ENCODE data around the gene PEX14. TPM values are rescaled to one million over a fixed set of nuclear protein-coding genes. Genes with fewer than 3 reads are reported as not detected.

The PEX14 gene
- total RNA-seq, 3 donors from 2014 or later: 12.5 to 16.1 (median 14.8) TPM

GRCh38 chr1:10642403-10643080, 167.8 kb downstream of the PEX14 start:
- no peak overlapping the region for H3K4me3 ChIP-seq
- intact Hi-C loops (cut with DNase I; ENCODE audit: low total_unique reads): no loop called here
- peaks cover 0 to 2% of the 10 kb centered on the region in 2 donors for H3K27me3 ChIP-seq
- H3K9me3 ChIP-seq: no peaks in the 10 kb centered on the region
- TF ChIP-seq CTCF (IDR thresholded peaks at IDR 0.05): no peak
- no peak for TF ChIP-seq POLR2AphosphoS5 (IDR thresholded peaks at IDR 0.05)
- TF ChIP-seq POLR2A (IDR thresholded peaks at IDR 0.05): no peak
- peaks cover 11 to 14% of the 10 kb centered on the region in 2 donors for H3K4me1 ChIP-seq
- peak overlapping the region in 1 of 2 donors; percentile 69 for H3K27ac ChIP-seq
- H3K36me3 ChIP-seq: no peaks in the 10 kb centered on the region
- no peak for DNase-seq (ENCODE audit: low spot score in 2 of 2)

- peaks cover 8 to 11% of the 10 kb centered on the region in 2 donors for H3K4me1 ChIP-seq
- no peak for TF ChIP-seq CTCF (IDR thresholded peaks at IDR 0.05)
- no peak for TF ChIP-seq POLR2AphosphoS5 (IDR thresholded peaks at IDR 0.05)
- TF ChIP-seq POLR2A (IDR thresholded peaks at IDR 0.05): no peak
- H3K9me3 ChIP-seq: no peaks in the 10 kb centered on the region
- no peak overlapping the region for H3K4me3 ChIP-seq
- no peak for DNase-seq (ENCODE audit: low spot score in 2 of 2)
- H3K27me3 ChIP-seq: peaks cover 0 to 2% of the 10 kb centered on the region in 2 donors
- intact Hi-C loops (cut with DNase I; ENCODE audit: low total_unique reads): no loop called here
- no peaks in the 10 kb centered on the region for H3K36me3 ChIP-seq
- peak overlapping the region; percentile 55 to 69 for H3K27ac ChIP-seq
These were observed 169.0 kb downstream of the PEX14 start for GRCh38 chr1:10643607-10644306.

GRCh38 chr1:10644307-10645128, 169.8 kb downstream of the PEX14 start:
- no peak for DNase-seq (ENCODE audit: low spot score in 2 of 2)
- peaks cover 8 to 11% of the 10 kb centered on the region in 2 donors for H3K4me1 ChIP-seq
- H3K27me3 ChIP-seq: peaks cover 0 to 2% of the 10 kb centered on the region in 2 donors
- peak overlapping the region in 1 of 2 donors; percentile 69 for H3K27ac ChIP-seq
- intact Hi-C loops (cut with DNase I; ENCODE audit: low total_unique reads): no loop called here
- no peak overlapping the region for H3K4me3 ChIP-seq
- TF ChIP-seq POLR2A (IDR thresholded peaks at IDR 0.05): no peak
- TF ChIP-seq POLR2AphosphoS5 (IDR thresholded peaks at IDR 0.05): no peak
- no peak for TF ChIP-seq CTCF (IDR thresholded peaks at IDR 0.05)
- no peaks in the 10 kb centered on the region for H3K36me3 ChIP-seq
- no peaks in the 10 kb centered on the region for H3K9me3 ChIP-seq

- Histone ChIP-seq H3K4me3 (no peak overlapping the region), H3K4me1 (no peaks in the 10 kb centered on the region), H3K27me3 (no peaks in the 10 kb centered on the region), H3K9me3 (no peaks in the 10 kb centered on the region), H3K36me3 (no peaks in the 10 kb centered on the region), H3K27ac (no peak overlapping the region)
- no peak for DNase-seq (ENCODE audit: low spot score in 2 of 2)
- no peak for TF ChIP-seq CTCF (IDR thresholded peaks at IDR 0.05)
- TF ChIP-seq POLR2A (IDR thresholded peaks at IDR 0.05): no peak
- no peak for TF ChIP-seq POLR2AphosphoS5 (IDR thresholded peaks at IDR 0.05)
- intact Hi-C loops (cut with DNase I; ENCODE audit: low total_unique reads): no loop called here
These were observed 171.7 kb downstream of the PEX14 start for GRCh38 chr1:10646347-10646861.

Data from breast epithelium (tissue), 4 donors.